Smooth muscle cell (in vitro differentiated cells): ENCODE data around the gene HES2. TPM values are rescaled to one million over a fixed set of nuclear protein-coding genes. Genes with fewer than 3 reads are reported as not detected.

Source experiments
- DNase-seq: peaks from one replicate; lab custom pipeline; 2025; ENCODE audit not compliant: unreplicated experiment; lab: John Stamatoyannopoulos, UW
- H2AFZ ChIP-seq: fragments of 200-600 bp; sonication (generic); 2 replicates; pipeline ENCODE4 v1.6.0; 2016; ENCODE audit warnings: antibody characterized with exemption, low read depth, mild to moderate bottlenecking
- H3F3A ChIP-seq: fragments of 200-600 bp; sonication (generic); 2 replicates; pipeline ENCODE4 v1.6.0; 2017; ENCODE audit warnings: antibody characterized with exemption, low read depth
- H3K27ac ChIP-seq: fragments of 200-600 bp; sonication (generic); 2 replicates; pipeline ENCODE4 v1.5.1; 2016; ENCODE audit warnings: low read depth, mild to moderate bottlenecking
- H3K27me3 ChIP-seq: fragments of 200-600 bp; sonication (generic); 2 replicates; pipeline ENCODE4 v1.6.1; 2016; ENCODE audit warnings: low read depth, mild to moderate bottlenecking
- H3K36me3 ChIP-seq: fragments of 200-600 bp; sonication (generic); 2 replicates; pipeline ENCODE4 v1.5.1; 2016; ENCODE audit warnings: low read depth
- H3K4me1 ChIP-seq: fragments of 200-600 bp; sonication (generic); 2 replicates; pipeline ENCODE4 v1.5.1; 2016; ENCODE audit warnings: low read depth
- H3K4me2 ChIP-seq: fragments of 200-600 bp; sonication (generic); 2 replicates; pipeline ENCODE4 v1.6.0; 2016; ENCODE audit warnings: mild to moderate bottlenecking
- H3K4me3 ChIP-seq: fragments of 200-600 bp; sonication (generic); 2 replicates; pipeline ENCODE4 v1.5.1; 2016; ENCODE audit warnings: mild to moderate bottlenecking
- H3K79me2 ChIP-seq: fragments of 200-600 bp; sonication (generic); 2 replicates; pipeline ENCODE4 v1.6.0; 2016; ENCODE audit warnings: low read depth, mild to moderate bottlenecking
- H3K9ac ChIP-seq: fragments of 200-600 bp; sonication (generic); 2 replicates; pipeline ENCODE4 v1.6.0; 2016; ENCODE audit warnings: low read depth
- H3K9me3 ChIP-seq: fragments of 200-600 bp; sonication (generic); replicated peaks from 2 replicates; pipeline ENCODE4 v1.5.1; 2016; ENCODE audit warnings: low read depth
- H4K20me1 ChIP-seq: fragments of 200-600 bp; sonication (generic); 2 replicates; pipeline ENCODE4 v1.6.0; 2016; ENCODE audit warnings: low read depth
- CTCF ChIP-seq: fragments of 200-600 bp; sonication (generic); IDR thresholded peaks from 2 replicates; pipeline ENCODE4 v1.5.1; 2017; ENCODE audit warnings: borderline replicate concordance, mild to moderate bottlenecking, antibody characterized with exemption; ENCODE audit not compliant: insufficient read depth, poor library complexity, severe bottlenecking
- WGBS: methylation state at CpG from one replicate; pipeline ENCODE4 v1.1.7; 2016; ENCODE audit warnings: low lambda C conversion rate; 5-methylcytosine and 5-hydroxymethylcytosine counted together
- polyA plus RNA-seq: library from polyadenylated mRNA; unstranded; fragments of >200 nt; fragmentation: Nextera tagmentation; extraction: Ambion mirVana; gene quantifications from 2 replicates; pipeline ENCODE4 v1.2.1, GENCODE V29; 2016
- total RNA-seq: library from RNA; depleted of rRNA; stranded (reverse); fragments of >200 nt; gene quantifications from 2 replicates; pipeline ENCODE4 v1.2.3, GENCODE V29; 2014

Gene HES2
- total and polyA plus RNA-seq, 2 experiments from 2014 or later: 1.7 to 4.6 TPM

GRCh38 chr1:6427441-6428390 lies 8.0 kb upstream of the HES2 start:
- Histone ChIP-seq H3K27ac (no peak overlapping the region), H2AFZ (no peak overlapping the region), H3K4me3 (no peak overlapping the region), H3K9ac (no peak overlapping the region), H4K20me1 (no peaks in the 10 kb centered on the region), H3K36me3 (no peaks in the 10 kb centered on the region), H3K4me1 (peaks cover 7% of the 10 kb centered on the region), H3F3A (no peaks in the 10 kb centered on the region), H3K4me2 (no peak overlapping the region), H3K27me3 (peaks cover 54% of the 10 kb centered on the region), H3K79me2 (no peaks in the 10 kb centered on the region), H3K9me3 (no peaks in the 10 kb centered on the region)
- WGBS: 87% methylated on average over 25 of the region's 26 CpGs
- DNase-seq: no peak
- TF ChIP-seq CTCF: no peak

- TF ChIP-seq CTCF: no peak
- WGBS: 80% methylated on average over 10 of the region's 10 CpGs
- H3K4me3 ChIP-seq: no peak overlapping the region
- H3K9me3 ChIP-seq: no peaks in the 10 kb centered on the region
- H3F3A ChIP-seq: no peaks in the 10 kb centered on the region
- no peak overlapping the region for H3K9ac ChIP-seq
- H4K20me1 ChIP-seq: no peaks in the 10 kb centered on the region
- peaks cover 7% of the 10 kb centered on the region for H3K4me1 ChIP-seq
- H3K36me3 ChIP-seq: no peaks in the 10 kb centered on the region
- H3K79me2 ChIP-seq: no peaks in the 10 kb centered on the region
- H2AFZ ChIP-seq: no peak overlapping the region
- DNase-seq: no peak
- H3K27ac ChIP-seq: no peak overlapping the region
- H3K27me3 ChIP-seq: peaks cover 62% of the 10 kb centered on the region
- H3K4me2 ChIP-seq: no peak overlapping the region
Measured at GRCh38 chr1:6426972-6427350, 7.2 kb upstream of the HES2 start.

- no peak for TF ChIP-seq CTCF
- Histone ChIP-seq H3K4me1 (peaks cover 7% of the 10 kb centered on the region), H2AFZ (no peak overlapping the region), H3K27me3 (peaks cover 67% of the 10 kb centered on the region), H3K4me2 (no peak overlapping the region), H3K36me3 (no peaks in the 10 kb centered on the region), H3K79me2 (no peaks in the 10 kb centered on the region), H3F3A (no peaks in the 10 kb centered on the region), H3K9me3 (no peaks in the 10 kb centered on the region), H3K4me3 (no peak overlapping the region), H3K9ac (no peak overlapping the region), H4K20me1 (no peaks in the 10 kb centered on the region), H3K27ac (no peak overlapping the region)
- no peak for DNase-seq
- WGBS: 86% methylated on average over 7 of the region's 9 CpGs
Measured at GRCh38 chr1:6426277-6426971, 6.7 kb upstream of the HES2 start.
